Epithelial cell of proximal tubule (primary cell): ENCODE results near the gene VPS39. TPM values are rescaled to one million over a fixed set of nuclear protein-coding genes. Genes with fewer than 3 reads are reported as not detected.

Source experiments
- DNase-seq: peaks from one replicate; pipeline ENCODE4 v3.0.0-alpha.2; 2011; ENCODE audit warnings: low read depth
- H3K4me3 ChIP-seq: 2 replicates; pipeline ENCODE4 v1.5.1; 2011; ENCODE audit warnings: low read depth, mild to moderate bottlenecking, low read length
- total RNA-seq: library from RNA; depleted of rRNA; stranded (reverse); fragments of >200 nt; gene quantifications from 2 replicates; pipeline ENCODE4 v1.2.3, GENCODE V29; 2015
- TF ChIP-seq, protein P1 (sequence below): conservative IDR thresholded peaks from 2 replicates; pipeline ENCODE4 v1.5.1; 2012; ENCODE audit warnings: low read depth, mild to moderate bottlenecking, low read length

The VPS39 gene
- total RNA-seq, 1 donor from 2014 or later, result 29.1 TPM

DNA sequence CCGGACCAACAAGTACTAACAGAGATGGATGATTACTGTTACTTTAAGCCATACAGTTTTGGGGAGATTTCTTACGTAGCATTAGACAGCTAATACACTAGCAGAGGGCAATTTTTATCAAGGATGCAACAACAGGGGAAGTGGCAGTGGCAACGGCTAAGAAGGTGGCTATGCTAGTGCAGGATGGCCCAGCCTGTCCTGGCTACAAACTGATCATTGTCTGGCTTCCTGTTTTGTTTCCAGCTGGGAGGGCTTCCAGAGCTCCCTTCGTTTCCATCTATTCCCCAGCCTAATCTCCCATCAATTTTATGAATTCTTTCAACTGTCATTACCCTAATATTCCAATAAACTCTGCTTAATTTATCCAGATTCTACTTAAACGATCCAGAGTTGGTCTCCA is 35.6 kb downstream of the VPS39 start:
- no peak for DNase-seq
- TF ChIP-seq, protein P1, sequence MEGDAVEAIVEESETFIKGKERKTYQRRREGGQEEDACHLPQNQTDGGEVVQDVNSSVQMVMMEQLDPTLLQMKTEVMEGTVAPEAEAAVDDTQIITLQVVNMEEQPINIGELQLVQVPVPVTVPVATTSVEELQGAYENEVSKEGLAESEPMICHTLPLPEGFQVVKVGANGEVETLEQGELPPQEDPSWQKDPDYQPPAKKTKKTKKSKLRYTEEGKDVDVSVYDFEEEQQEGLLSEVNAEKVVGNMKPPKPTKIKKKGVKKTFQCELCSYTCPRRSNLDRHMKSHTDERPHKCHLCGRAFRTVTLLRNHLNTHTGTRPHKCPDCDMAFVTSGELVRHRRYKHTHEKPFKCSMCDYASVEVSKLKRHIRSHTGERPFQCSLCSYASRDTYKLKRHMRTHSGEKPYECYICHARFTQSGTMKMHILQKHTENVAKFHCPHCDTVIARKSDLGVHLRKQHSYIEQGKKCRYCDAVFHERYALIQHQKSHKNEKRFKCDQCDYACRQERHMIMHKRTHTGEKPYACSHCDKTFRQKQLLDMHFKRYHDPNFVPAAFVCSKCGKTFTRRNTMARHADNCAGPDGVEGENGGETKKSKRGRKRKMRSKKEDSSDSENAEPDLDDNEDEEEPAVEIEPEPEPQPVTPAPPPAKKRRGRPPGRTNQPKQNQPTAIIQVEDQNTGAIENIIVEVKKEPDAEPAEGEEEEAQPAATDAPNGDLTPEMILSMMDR, result no peak

DNA sequence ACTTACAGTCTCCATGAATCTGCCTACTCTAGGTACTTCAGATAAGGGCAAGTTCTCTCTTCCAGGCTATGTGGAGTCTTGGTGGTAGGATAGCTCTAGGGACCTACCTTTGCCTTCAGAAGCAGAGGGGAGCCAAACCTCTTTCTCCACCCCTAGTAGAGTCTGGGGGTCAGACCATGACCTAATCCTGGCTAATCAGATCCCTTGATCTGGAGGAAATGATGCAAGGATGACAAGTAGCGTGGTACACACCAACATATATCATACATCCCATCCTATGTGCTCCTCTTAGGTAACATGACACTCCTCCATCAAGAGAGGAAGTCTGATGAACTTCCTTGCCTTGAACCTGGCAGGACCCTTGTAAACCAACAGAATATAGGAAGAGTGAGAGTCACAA is 36.3 kb downstream of the VPS39 start:
- TF ChIP-seq, protein P1, result no peak
- no peak overlapping the region for H3K4me3 ChIP-seq
- no peak for DNase-seq

More for the DNA sequence above, 35.6 kb downstream of the VPS39 start:
- no peak overlapping the region for H3K4me3 ChIP-seq

DNA sequence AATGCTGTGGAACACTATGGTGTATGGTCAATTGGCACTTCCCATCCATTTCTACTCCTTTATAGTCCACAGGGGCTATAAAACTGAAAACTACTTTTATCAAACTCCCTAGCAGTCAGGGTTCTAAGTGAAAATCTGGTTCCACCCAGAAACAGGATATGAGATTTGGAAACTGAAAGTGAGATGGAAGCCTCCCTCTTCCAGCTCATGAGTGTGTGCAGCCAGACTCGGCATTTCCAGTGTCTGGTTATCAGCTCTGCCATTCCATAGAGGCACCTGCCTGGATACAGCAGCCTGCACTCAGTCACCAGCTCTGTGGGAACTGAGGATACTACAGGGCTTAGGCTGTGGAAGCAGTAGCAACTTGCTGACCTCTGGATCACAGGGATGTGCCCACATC is 37.0 kb downstream of the VPS39 start:
- H3K4me3 ChIP-seq, result no peak overlapping the region
- no peak for DNase-seq
- TF ChIP-seq, protein P1, result no peak

DNA sequence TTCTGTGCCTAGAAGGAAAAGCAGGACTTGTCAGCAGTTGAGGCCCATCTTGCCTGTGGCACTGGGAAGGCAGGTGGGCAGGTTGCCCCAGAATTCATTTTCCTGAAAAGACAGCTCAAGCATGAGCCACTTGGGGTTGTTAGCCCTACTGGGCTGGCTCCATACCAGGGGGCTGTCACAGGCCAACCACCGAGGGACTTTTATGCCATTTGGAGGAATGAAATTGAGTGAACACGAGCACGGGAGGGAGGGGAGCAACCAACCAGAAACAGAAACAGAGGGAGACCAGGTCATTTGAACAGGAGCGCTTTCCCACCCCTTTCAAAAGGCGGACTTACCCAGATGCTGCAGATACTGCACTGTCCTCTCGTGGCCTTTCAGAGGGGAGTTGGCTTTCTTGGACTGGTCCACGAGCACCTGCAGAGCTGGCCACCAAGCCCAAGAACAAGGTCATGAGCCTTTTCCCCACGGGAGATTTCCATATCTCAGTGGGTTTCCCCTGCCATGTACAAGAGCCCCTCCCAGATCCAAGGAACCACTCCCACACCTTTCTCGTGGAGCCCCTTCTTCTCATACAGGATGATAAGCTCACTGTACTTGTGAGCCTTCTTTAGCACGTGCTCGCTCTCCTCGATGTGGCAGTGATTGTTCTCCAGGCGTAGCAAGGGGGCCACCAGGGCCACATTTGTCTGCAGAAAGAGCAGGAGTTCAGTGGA is 41.7 kb downstream of the VPS39 start:
- TF ChIP-seq, protein P1, result no peak
- H3K4me3 ChIP-seq, result no peak overlapping the region
- no peak for DNase-seq

DNA sequence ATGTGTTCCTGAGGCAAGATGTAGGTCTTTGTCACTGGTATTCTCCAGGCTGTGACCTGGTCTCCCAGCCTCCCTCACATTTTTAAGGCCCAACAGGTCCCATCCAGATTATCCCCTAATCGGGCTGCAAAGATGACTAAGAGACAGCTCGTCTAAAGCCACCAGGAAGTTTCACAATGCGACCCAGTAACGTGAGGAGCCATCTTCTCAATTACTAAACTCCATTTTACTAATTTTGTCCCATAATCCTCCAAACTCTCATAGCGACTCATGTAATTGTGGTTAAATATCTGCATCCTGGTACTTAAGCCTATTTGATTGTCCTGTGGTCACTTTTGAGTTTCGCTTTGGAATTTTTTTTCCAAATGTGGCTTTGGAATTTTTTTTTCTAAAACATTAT is 43.0 kb downstream of the VPS39 start:
- no peak for DNase-seq
- H3K4me3 ChIP-seq, result no peak overlapping the region
- TF ChIP-seq, protein P1, result no peak

DNA sequence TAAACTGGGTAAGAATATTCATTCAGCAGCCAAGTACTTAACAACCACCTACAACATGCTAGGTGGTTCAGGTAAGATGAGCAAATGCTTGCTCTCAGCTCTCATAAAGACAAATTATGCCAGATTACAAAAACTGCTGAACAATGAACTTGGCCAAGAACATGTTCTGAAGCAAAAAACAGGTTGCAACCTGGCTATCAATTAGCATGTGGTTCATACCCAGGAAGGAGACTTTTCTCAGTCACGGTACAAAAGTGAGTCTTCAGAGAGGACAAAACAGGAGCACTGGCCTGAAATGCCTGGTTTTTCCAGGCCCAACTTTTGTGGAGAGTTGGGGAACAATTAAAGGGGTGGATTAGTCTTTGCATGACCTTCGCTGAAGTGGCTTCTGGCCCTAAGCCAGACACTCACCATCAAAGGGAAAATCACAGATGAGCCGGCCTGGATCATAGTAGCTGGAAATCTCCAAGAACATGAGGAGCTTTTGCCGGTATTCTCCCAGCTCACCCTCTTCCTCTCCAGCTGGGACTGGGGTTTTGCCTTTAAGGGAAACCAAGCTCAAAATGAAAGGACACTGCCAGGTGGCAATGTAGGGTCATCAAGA is 44.1 kb downstream of the VPS39 start:
- no peak for DNase-seq
- TF ChIP-seq, protein P1, result no peak
- no peak overlapping the region for H3K4me3 ChIP-seq

DNA sequence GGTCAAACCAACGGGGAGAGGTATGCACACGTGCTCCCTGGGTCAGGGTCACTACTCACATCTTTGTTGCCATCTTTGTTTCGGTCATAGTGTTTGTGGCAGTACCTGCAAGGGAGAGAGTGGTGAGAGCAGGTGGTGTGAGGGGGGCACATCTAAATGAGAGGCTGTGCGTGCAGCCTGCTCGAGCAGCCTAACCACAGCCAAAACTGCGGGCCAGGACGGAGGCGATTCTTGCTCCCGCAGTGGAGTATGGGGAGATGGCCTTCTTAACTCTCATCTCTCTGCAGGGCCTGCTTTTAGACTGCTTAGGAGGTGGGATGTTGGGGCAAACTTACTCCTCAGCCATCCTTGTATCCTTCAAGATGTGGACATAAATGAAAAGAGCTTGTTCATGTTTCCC is 44.8 kb downstream of the VPS39 start:
- H3K4me3 ChIP-seq, result no peak overlapping the region
- TF ChIP-seq, protein P1, result no peak
- DNase-seq, result no peak
